HG03520 (cell line): ENCODE results near the gene CCT3.
"Not testable (repeated sequence)": the region's sequence is repeated elsewhere in the genome, so short reads cannot be mapped to it uniquely, and the experiment has no call there.

Experiments used
- ATAC-seq: cut with Tn5 transposase; IDR thresholded peaks from one replicate; pipeline ENCODE4 v1.9.1; 2021; ENCODE audit warnings: mild to moderate bottlenecking, moderate library complexity; ENCODE audit not compliant: unreplicated experiment

The CCT3 gene

DNA sequence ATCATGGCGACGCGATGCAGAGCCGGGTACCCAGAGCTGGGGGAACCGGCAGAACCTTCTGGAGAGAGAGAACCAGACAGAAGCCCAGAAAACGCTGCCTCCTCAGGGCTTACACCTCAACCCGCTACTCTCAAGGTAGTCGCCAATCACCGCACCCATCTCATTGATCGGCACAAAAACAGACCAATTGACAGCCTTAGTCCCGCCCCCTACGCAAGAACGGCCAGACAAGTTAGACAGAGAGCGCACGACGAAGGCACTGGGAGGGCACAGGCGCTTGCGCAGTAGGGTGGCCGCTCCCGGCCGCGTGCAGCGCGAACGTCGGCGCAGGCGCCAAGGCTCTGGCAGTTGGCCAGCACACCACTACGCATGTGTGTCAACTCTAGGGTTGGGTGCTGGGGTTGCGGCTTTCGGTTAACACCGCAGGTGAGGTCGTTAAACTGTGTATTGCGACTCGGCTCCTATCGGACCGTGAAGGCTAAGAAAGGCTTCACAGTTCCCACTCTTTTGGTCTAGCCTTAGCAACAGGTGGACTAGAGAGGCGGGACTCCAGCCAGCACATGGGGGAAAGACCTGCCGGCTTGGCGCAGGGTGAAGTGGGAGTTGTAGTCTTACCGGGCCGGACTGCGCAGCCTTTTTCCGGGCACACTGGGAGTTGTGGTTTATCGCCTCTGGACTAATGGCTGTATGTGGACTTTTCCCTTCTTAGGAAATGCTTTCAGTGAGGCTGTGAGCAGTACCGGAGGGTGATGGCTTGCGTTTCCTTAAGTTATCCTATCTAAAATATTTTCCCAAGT, at the start of gene CCT3, which contains the start of gene TSACC:
Gene CCT3, minus strand, starts transcription at position 113 of the 797 bp plus-strand sequence. Its CDS starts 108 bp downstream, at position 5.
Gene TSACC, plus strand, starts transcription at position 347 of the 797 bp plus-strand sequence. CDS start 1,232 bp downstream, outside the sequence.
- ATAC-seq: peak; percentile 83

DNA sequence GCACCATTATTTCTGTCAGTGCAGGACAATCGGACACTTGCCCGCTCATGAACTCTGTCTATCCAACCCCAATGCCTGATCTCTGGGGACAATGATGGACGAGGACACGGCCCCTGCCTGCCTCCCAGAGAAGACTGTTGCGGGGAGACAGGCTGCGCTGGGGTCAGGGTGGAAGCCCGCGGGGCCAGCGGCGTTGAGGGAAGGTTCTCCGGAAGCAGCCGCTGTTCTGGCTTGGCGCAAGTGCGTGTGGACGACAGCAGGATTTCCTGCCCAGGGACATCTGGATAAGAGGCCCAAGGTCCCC, 49.7 kb upstream of the CCT3 start:
- no peak for ATAC-seq

DNA sequence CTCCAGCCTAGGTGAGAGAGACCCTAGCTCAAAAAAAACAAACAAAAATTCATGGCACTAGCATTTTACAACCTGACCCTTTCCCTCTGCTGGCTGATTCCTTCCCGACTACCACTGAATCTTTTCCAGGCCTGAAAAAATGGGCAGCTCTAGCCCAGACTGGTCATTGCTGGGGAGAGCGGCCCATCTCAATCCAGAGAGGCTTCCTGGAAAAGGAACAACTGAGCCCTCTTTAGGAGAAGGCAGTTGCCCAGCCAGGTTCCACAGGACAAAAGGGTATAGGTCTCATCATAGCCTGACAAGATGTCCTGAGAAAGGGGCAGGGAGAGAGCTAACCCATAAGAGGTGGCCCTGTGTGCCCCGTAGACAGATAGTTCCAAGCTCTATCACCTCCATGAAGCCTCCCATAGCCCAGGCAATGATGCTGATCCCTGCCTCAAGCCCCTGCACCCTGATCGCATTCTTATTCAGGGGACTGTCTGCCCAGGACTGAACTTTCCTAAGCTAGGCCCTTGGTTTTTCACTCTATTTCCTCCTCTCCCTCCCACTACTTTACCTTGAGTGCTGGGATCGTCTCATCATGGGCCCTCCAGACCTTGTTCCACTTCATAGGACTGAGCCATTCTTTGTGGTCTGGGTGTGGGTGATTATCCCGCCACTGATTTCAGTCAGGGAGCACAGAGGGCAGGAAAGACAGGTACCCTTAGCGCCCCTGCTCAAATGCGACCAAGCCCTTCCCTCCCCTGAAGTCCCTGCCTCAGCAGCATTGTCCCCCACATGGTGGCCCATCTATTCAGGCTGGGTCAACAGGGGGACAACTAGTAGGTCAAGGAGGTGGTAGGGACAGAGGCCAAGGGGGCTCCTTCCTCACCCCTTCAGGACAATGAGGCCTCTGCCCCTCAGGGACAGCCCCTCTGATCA, 49.1 kb upstream of the CCT3 start:
- no peak for ATAC-seq

DNA sequence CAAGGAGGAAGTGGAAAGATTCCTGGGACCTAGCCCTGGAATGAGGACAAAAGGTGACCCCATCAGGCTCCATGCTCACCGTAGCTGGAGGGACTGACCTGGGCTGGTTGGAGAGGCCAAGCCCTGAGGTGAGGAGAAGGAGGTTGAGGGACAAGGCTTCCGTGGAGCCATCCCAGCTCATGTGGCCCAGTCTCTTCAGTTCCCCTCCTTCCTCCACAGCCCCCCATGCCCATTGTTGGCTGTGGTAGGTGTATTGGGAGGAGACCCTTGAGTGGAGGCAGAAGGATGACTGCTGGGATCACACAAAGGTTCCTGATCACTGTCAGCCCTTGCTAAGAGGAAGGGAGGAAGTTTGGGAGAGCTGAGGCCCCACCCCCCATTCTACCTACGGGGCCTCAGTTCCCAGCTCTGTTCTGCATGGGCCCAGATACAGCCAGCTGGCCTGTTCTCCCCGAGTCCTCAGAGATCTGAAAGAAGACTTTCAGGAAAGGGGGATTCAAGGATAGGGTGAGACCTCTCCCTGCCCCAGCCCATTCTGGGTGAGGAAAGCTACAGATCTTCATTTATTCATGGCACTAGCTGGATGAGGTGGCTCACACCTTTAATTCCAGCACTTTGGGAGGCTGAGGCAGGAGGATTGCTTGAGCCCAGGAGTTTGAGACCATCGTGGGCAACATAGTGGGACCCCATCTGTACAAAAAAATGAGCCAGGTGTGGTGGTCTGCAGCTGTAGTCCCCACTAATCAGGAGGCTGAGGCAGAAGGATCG, 48.2 kb upstream of the CCT3 start:
- ATAC-seq: no peak

DNA sequence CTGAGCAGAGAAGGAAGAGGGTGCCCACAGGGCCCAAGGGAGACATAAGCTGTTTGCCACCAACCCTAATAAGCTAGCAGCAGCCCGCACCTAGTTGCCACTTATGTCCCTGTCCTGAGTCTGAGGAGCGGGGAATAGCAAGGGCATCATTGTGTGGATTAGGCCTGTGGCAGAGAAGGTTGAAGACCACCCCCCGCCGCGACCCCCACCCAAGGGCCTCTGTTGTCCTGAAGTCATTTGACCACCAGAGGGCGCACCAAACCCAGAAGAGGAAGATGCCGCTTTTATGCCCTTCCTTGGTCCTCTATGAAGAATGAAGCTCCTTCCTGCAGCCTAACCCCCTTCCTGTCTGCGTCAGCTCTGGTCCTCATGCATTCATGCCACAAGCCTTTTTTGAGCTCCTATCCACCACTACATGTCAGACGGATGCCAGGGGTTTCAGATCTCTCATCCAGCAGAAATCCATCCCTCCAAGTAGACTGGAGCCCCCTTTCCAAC, 47.5 kb upstream of the CCT3 start:
- ATAC-seq: no peak

DNA sequence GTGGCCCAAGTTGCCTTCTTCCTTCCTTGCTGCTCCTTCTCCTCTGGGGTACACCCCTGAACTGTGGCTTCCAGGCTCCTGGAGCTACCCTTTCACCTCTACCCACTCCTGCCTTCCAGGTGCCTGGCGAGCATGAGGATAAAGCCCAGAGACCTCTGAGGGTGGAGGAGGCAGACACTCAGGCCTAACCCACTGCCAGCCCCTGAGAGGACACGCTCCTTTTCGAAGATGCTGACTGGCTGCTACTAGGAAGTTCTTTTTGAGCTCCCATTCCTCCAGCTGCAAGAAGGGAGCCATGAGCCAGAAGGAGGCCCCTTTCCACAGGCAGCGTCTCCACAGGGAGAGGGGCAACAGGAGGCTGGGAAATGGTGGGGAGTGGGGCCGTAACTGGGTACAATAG, 46.6 kb upstream of the CCT3 start:
- no peak for ATAC-seq

DNA sequence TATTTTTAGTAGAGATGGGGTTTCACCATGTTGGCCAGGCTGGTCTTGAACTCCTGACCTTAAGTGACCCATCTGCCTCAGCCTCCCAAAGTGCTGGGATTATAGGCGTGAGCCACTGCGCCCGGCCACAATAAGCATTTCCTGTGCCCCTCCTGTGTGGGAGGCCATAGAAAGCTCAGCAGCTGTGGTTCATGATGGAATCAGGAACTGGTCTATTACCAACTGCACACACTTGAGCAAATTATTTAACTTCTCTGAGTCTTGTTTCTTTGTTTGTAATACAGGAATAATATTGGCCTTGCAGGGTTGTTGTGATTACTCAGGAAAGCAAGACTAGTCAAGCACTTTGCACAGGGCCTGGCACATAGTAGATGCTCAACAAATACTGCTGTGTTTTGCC, 45.9 kb upstream of the CCT3 start:
- no peak for ATAC-seq

DNA sequence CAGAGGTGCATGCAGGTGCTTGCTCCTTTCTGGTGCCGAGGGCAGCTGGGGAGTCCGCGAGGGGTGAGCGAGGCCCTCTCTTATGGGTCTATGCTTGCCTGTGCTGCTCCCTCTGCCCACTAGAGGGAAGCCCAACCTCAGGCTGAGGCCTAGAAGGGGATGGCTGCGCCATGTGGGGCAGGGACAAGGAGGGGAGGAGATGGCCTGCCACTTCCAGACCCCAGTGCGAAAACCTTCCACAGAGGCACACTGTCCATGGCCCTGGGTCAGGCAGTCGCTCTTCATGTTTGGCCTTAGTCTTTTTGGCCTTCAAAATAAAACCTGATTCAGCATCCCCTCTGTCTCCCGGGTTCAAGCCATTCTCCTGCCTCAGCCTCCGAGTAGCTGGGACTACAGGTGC, 44.9 kb upstream of the CCT3 start:
- no peak for ATAC-seq

DNA sequence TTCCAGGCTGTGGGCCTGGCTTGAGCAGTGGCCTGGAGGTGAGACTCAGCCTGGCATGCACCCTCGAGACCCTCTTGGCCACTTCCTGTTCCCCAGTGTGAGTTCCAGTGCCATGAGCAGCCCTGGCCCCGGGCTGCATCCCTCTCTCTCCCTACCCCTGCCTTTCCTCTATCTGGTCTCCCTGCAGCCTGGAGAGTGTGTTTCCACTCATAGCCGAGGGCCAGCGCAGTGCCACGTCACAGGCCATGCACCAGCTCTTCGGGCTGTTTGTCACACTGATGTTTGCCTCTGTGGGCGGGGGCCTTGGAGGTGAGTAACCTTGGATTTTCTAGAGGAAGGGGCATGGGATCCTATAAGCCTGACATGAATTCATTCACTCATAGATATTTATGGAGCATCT, 44.5 kb upstream of the CCT3 start:
- ATAC-seq: no peak

DNA sequence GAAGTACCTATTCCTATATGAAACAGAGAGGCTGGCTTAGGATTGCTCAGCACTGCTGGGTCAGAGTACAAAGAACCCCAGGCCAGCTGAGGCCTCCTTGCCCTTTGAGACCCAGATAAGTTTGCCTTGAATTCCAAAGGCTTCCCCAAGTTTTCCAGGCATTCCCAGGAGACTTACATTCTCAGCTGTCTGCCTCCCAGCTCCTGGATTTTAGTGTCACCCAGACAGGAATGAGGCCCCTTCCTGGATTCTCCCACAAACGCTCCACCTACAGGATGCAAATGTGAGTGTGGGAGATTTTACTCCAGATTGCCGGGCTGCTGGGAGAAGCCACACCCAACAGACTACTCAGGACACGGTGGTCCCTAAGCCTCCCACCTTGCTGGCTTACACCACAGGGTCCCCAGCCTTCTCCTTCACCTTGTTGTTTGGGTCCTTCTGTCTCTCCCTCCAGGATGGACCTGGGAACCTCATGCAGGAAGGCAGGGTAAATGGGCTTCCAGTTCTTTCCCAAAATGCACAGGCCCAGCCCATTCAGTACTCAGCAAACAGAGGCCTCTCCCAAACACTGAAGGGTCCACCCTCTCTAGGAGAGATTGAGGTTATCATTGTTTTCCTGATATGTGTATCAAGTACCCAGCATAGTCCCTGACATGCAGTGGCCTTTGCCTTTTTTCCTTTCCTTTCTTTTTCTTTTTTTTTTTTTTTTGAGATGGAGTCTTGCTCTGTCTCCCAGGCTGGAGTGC, 41.5 kb upstream of the CCT3 start:
- ATAC-seq: no peak

DNA sequence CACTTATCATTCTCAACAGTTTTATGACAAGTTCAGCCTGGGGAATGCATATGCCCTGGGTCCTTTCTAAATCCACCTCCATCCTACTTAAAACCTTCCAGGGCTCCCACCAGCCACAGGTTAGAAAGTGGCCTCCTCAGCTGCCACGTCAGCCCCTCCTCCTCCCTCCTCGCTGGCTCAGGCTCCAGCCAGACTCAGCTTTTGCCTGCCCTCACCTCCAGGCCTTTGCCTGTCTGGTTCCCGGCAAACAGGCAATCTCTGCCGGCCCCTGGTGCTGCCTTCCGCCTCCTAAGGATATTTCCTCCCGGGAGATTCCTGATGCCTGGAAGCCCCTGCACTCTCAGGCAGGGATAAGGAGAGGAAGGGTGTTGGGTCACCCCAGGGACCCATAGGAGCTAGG, 40.5 kb upstream of the CCT3 start:
- ATAC-seq: no peak

DNA sequence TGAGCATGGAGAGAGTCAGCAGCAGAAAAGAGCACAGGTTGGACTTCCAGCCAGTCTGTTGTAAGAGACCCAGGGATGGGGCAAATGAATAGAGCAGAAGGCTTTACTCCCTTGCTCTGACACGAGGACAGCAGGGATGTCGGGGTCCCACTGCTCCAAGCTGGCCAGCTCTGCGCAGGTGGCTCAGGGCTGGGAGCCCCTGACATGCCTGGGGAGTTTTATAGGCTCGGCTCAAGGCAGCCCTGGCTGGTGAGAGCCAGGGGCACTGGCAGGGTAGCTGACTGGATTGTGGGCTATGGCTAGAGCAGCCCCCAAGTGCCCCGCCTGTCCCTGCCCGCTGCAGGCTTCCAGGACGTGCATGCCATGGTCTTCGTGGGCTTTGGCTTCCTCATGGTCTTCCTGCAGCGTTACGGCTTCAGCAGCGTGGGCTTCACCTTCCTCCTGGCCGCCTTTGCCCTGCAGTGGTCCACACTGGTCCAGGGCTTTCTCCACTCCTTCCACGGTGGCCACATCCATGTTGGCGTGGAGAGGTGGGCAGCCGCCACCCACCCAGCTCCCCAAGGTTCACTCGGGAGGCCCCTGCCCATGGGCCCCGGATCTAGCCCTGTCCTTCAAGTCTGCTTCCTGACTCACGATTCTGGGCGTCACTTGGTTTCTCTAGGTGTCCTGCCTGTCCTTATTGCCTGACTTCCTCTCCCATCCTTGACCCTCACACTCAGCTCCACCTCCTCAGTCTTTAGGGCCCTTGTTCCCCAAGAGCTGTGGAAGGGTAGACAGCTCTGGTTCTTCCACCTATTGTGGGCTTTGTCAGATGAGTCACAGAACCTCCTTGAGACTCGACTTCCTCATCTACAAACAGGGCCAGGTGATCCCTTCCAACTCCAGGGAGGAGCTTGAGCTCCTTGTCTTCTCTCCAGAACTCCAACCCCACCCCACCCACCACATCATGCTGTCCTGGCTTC, 39.1 kb upstream of the CCT3 start:
- no peak for ATAC-seq

DNA sequence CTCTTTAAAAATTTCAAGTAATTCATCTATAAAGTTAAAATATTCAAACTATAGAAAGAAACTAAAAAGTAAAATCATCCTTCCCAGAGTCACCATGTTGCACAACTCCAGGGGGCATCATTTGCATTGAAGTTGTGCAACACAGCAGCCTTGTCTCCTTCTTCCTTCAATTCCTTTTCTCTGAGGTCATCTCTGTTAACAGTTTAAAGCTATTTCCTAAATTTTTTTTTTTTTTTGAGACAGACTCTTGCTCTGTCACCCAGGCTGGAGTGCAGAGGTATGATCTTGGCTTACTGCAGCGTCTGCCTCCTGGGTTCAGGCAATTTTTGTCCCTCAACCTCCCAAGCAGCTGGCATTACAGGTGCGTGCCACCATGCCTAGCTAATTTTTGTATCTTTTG, 38.1 kb upstream of the CCT3 start:
- no peak for ATAC-seq

DNA sequence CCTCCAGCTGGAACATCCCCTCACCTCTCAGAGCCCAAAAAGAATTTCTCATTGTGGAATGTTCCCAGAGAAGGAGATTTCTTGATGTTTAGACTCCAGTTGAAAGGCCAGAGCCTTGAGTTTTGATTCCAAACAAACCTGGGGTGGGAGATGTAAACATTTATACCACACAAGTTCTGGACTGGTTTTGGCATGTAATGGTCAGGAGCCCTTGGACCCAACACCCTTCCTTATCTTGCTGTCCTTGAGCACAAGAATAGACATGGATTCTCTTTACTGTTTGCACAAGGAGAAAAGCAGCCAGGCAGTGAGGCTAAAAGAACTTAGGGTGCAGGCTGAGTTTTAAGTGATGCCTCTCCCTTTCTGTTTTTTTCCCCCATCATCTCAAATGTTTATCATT, 35.5 kb upstream of the CCT3 start:
- no peak for ATAC-seq

DNA sequence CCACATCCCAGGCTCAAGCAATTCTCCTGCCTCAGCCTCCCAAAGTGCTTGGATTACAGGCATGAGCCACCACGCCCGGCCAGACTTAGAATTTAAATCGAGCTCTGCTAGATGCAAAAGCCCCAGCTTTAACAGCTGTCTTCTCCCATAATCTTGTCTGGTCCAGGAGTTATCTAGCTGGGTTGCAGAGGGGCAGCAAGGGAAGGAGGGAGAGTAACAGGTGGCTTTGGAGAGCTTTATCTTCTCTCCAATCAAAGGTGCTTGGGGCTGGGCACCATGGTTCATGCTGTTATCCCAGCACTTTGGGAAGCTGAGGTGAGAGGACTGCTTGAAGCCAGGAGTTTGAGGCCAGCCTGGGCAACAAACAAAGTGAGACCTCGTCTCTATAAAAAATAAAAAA, 34.8 kb upstream of the CCT3 start:
- ATAC-seq: no peak

DNA sequence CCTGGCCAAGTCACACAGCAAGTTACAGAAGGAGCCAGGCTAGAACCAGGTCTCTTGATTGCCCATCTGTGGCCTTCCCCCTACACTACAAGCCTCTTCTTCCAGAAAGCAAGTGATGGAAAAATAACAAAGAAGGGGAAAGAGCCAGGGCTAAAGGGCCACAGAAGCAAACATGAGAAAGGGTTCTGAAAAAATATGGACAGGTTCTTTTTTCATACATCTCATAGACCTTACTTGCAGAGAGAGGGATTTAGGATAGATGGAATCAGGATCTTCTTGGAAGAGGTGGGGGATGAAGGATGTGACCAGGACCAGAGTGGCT, 34.1 kb upstream of the CCT3 start:
- no peak for ATAC-seq

DNA sequence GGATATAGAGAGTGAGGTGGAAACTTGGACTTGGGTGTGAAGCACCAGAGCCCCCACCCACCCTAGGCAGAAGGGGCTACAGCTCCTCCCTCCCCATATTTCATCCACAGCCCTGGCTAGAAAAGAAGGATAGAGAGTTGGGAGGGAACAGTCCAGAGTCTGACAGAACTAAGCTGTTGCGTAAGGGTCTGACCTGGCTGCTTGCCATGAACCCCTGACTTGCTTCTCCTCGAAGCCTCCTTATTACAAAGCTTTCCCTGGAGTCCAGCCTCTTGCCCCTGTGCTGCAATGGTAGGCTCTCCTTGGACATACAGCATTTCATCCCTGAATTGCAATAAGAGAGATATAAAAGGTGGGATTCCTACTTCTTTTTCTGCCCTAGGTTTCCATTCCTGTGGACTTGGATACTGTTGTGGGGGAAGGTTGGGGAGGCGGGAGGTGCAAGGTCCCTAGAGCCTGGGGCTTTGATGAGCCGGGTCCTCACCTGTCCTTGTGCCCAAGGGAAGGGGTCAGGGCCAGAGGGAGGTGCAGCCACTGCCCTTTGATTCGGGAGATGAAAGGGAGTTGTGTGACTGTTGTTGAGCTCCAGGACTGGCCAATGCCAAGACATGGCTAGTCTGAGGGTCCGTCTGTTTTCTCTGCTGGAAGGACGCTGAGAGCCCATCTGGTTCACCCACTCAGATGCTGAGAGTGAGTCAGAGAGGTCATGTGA, 33.6 kb upstream of the CCT3 start:
- no peak for ATAC-seq

DNA sequence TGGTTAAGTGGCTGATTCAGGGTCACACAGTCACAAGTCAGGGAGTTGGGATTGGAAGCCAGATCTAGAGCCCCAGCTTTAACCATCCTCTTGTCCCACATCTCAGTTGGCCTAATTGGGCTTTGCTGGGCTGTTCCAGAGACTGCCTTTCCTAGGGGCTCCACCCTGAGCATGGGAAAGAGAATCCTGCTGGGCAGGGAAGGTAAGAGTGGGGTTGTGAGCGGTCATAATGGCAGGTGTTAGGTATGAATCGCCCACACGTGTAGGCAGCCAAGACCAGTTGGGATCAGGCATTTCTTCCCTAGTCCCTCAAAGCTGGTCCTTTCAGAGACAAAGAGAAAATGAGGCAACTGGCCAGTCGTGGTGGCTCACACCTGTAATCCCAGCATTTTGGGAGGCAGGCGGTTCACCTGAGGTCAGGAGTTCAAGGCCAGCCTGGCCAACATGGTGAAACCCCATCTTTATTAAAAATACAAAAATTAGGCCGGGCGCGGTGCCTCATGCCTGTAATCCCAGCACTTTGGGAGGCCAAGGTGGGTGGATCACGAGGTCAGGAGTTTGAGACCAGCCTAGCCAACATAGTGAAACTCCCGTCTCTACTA, 31.7 kb upstream of the CCT3 start:
- not testable (repeated sequence) for ATAC-seq
